Measurements from ENCODE around the gene SCP2D1. TPM values are rescaled to one million over a fixed set of nuclear protein-coding genes. Genes with fewer than 3 reads are reported as not detected.

The SCP2D1 gene
- total and polyA plus RNA-seq, 2 of the 8 experiments (the other 6 are each of a cell fraction or from before 2014, with no cell fraction given): not detected

DNA sequence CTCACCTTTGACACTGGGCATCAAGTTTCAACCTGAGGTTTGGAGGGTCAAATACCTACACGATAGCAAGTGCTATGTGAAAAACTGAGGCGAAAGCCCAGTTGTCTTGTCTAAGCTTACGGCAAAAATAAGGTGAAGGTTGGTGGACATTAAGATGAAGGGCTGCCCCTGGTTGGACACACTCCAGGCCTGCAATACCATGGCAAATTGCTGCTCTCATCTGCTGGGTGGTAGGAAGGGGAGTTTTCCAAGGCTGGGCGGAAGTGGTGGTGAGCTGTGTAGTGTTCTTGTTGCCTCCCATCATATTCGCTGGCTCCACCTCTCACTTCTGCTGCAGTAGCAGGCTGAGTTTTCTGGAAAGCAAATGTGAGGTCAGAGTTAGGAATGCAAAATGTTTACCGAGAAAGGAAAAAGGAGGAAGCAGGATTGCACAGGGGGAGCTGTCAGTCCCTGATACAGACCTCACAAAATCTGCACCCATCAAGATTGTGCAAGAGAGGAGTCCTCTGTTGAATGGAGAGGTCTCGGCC lies 33.7 kb downstream of the SCP2D1 start:
- FAIRE-seq: no peak
- TF ChIP-seq, protein P1, sequence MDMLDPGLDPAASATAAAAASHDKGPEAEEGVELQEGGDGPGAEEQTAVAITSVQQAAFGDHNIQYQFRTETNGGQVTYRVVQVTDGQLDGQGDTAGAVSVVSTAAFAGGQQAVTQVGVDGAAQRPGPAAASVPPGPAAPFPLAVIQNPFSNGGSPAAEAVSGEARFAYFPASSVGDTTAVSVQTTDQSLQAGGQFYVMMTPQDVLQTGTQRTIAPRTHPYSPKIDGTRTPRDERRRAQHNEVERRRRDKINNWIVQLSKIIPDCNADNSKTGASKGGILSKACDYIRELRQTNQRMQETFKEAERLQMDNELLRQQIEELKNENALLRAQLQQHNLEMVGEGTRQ (IDR thresholded peaks at IDR 0.05; ENCODE audit: low read length): no peak
- TF ChIP-seq JUND (IDR thresholded peaks at IDR 0.05; ENCODE audit: low read length) (no peak), RXRA (IDR thresholded peaks at IDR 0.05; ENCODE audit: insufficient read depth, low read depth, low read length) (no peak)

More for the DNA sequence above, 33.7 kb downstream of the SCP2D1 start:
- no peak overlapping the region for H2BK20ac ChIP-seq (ENCODE audit: low read length)
- 0 out of 2 replicates have a peak overlapping the region, but pooled peaks have one; percentile 61 for H2AFZ ChIP-seq (ENCODE audit: low read length)
- peaks cover 0 to 5% (median 2%) of the 10 kb centered on the region in 4 experiments; a peak in 2 of 7 replicates for H3K27me3 ChIP-seq (replicated peaks in 1 of 4; ENCODE audit: control insufficient read depth in 3 of 4, extremely low read depth in 1 of 4, insufficient read depth in 3 of 4, low read length in 3 of 4)
- H2BK12ac ChIP-seq (ENCODE audit: low read depth, low read length): no peak overlapping the region
- no peak for DNase-seq (ENCODE audit: low read depth in 1 of 2, low spot score in 2 of 2)
- H2AK5ac ChIP-seq (ENCODE audit: low read depth, low read length): no peak overlapping the region
- H4K5ac ChIP-seq (ENCODE audit: insufficient read length, low read depth, low read length): no peak overlapping the region
- H4K20me1 ChIP-seq (replicated peaks in 1 of 2; ENCODE audit: control insufficient read depth in 1 of 2, insufficient read depth in 2 of 2, low read length in 2 of 2): no peaks in the 10 kb centered on the region
- no peak overlapping the region for H3K4me3 ChIP-seq (ENCODE audit: extremely low read depth in 1 of 4, insufficient read depth in 2 of 4, low read depth in 3 of 4, low read length in 4 of 4)
- H2BK5ac ChIP-seq (ENCODE audit: low read depth, low read length): no peak overlapping the region
- H3K56ac ChIP-seq (replicated peaks; ENCODE audit: insufficient read length, low read depth, low read length): no peak overlapping the region
- H3K4me2 ChIP-seq (ENCODE audit: insufficient read depth in 1 of 2, low read depth in 2 of 2, low read length in 2 of 2): no peak overlapping the region
- no peak overlapping the region for H3K27ac ChIP-seq (ENCODE audit: low read depth, low read length)
- no peaks in the 10 kb centered on the region for H3K79me1 ChIP-seq (ENCODE audit: low read depth, low read length)
- 90% methylated on average over 7 of the region's 7 CpGs; no CpG with 5 or more reads in 1 of the 2 experiments for WGBS, 2 experiments (ENCODE audit: extremely low coverage in 1 of 2, insufficient coverage in 1 of 2, insufficient read length in 1 of 2, insufficient replicate concordance in 2 of 2, low coverage in 1 of 2, low lambda C conversion rate in 2 of 2, missing lambda C conversion rate in 1 of 2)
- no peak overlapping the region for H3K4ac ChIP-seq (replicated peaks; ENCODE audit: insufficient read length, low read depth, low read length)
- H3K18ac ChIP-seq (ENCODE audit: extremely low read depth, low read length): no peak overlapping the region
- H2BK120ac ChIP-seq (replicated peaks; ENCODE audit: low read depth, low read length): no peak overlapping the region
- no peak overlapping the region for H4K91ac ChIP-seq (replicated peaks; ENCODE audit: insufficient read length, low read length)
- no peaks in the 10 kb centered on the region for H3K23me2 ChIP-seq (ENCODE audit: low read depth, low read length)
- ChIA-PET CTCF (ENCODE audit: partially characterized antibody) (interaction anchor here (0.7 to 1.8 kb wide), 2 partner anchors 14 to 185 kb away, joined by 4 read pairs; no protein-coding TSS in a partner anchor), POLR2A (ENCODE audit: partially characterized antibody) (no interaction called here)
- H3K36me3 ChIP-seq (ENCODE audit: control insufficient read depth in 2 of 4, insufficient read depth in 4 of 4, low read length in 3 of 4): no peaks in the 10 kb centered on the region
- H3K4me1 ChIP-seq (replicated peaks in 1 of 4; ENCODE audit: control insufficient read depth in 3 of 4, insufficient read depth in 4 of 4, low read length in 3 of 4): peaks cover 0 to 2% (median 0%) of the 10 kb centered on the region in 4 experiments; a peak in 2 of 7 replicates
- H3K79me2 ChIP-seq (ENCODE audit: control insufficient read depth in 1 of 2, insufficient read depth in 2 of 2, low read length in 2 of 2): no peaks in the 10 kb centered on the region
- no peak overlapping the region for H4K8ac ChIP-seq (ENCODE audit: extremely low read depth, insufficient read depth, low read length)
- H3K9me3 ChIP-seq (ENCODE audit: insufficient read depth in 2 of 2, low read depth in 1 of 2, low read length in 1 of 2): no peaks in the 10 kb centered on the region
- no peak overlapping the region for H2BK15ac ChIP-seq (ENCODE audit: low read length)
- H3K9ac ChIP-seq (replicated peaks in 1 of 4; ENCODE audit: extremely low read depth in 1 of 4, low read depth in 3 of 4, low read length in 3 of 4): no peak overlapping the region
- no peak overlapping the region for H3K23ac ChIP-seq (ENCODE audit: insufficient read length)
- no peak overlapping the region for H3K14ac ChIP-seq (ENCODE audit: insufficient read length)
